K562 (cell line): ENCODE measurements around the gene HDAC3. TPM values are rescaled to one million over a fixed set of nuclear protein-coding genes. Genes with fewer than 3 reads are reported as not detected.

Experiments
- BRF2 ChIP-seq: IDR thresholded peaks from 3 replicates; pipeline ENCODE4 v1.6.1; 2011; ENCODE audit warnings: borderline replicate concordance, mild to moderate bottlenecking; ENCODE audit not compliant: insufficient read length, insufficient read depth
- CEBPZ ChIP-seq: fragments of 150-350 bp; IDR thresholded peaks from 2 replicates; pipeline ENCODE4 v1.6.1; 2014; ENCODE audit warnings: low read depth, mild to moderate bottlenecking, low read length, borderline replicate concordance
- CHAMP1 ChIP-seq: fragments of 450-650 bp; IDR thresholded peaks from 2 replicates; pipeline ENCODE4 v1.6.1; 2016; ENCODE audit warnings: mild to moderate bottlenecking
- GTF2F1 ChIP-seq: IDR thresholded peaks from 2 replicates; pipeline ENCODE4 v1.6.1; 2011; ENCODE audit warnings: low read depth, low read length, improper control_type of control experiment
- HMGXB4 ChIP-seq: sonication (generic); formaldehyde crosslinking; IDR thresholded peaks from 2 replicates; pipeline ENCODE4 v1.8.1; 2023; ENCODE audit warnings: mild to moderate bottlenecking, missing genetic modification reagents
- JUND ChIP-seq, 2 experiments: IDR thresholded peaks; 2 replicates in 1 of 2; 3 replicates in 1 of 2; pipeline ENCODE4 v1.6.1; 2011; ENCODE audit warnings: borderline replicate concordance in 2 of 2, low read depth in 2 of 2, low read length in 2 of 2, improper control_type of control experiment in 1 of 2, missing biosample characterization in 1 of 2, missing genetic modification characterization in 1 of 2, missing genetic modification reagents in 1 of 2
- NRF1 ChIP-seq, 2 experiments: fragments of 450-650 bp; IDR thresholded peaks in 1 of 2; conservative IDR thresholded peaks in 1 of 2; 2 replicates each; pipeline ENCODE4 v1.6.1; 2014; ENCODE audit warnings: mild to moderate bottlenecking in 2 of 2
- SNRNP70 ChIP-seq: fragments of 200-400 bp; formaldehyde crosslinking; optimal IDR thresholded peaks from 2 replicates; pipeline ENCODE3; 2017; ENCODE audit warnings: low read depth, low read length
- TAF15 ChIP-seq: fragments of 200-400 bp; formaldehyde crosslinking; IDR thresholded peaks from 2 replicates; pipeline ENCODE4 v1.6.1; 2017; ENCODE audit warnings: mild to moderate bottlenecking, low read depth, low read length, moderate library complexity
- XRCC3 ChIP-seq: fragments of 450-650 bp; IDR thresholded peaks from 2 replicates; pipeline ENCODE4 v1.6.1; 2017; ENCODE audit warnings: mild to moderate bottlenecking, moderate library complexity
- XRCC5 ChIP-seq: fragments of 200-400 bp; formaldehyde crosslinking; IDR thresholded peaks from 2 replicates; pipeline ENCODE4 v1.6.1; 2017; ENCODE audit warnings: low read depth, mild to moderate bottlenecking, low read length
- ZNF263 ChIP-seq: sonication (generic); formaldehyde crosslinking; IDR thresholded peaks from 2 replicates; pipeline ENCODE4 v1.8.0; 2022; ENCODE audit warnings: mild to moderate bottlenecking, missing genetic modification reagents, borderline replicate concordance
- ZNF274 ChIP-seq: IDR thresholded peaks from 2 replicates; pipeline ENCODE4 v1.6.1; 2011; ENCODE audit warnings: low read depth, mild to moderate bottlenecking, low read length, moderate library complexity, borderline replicate concordance
- polyA plus RNA-seq, 8 experiments: library from polyadenylated mRNA; depleted of rRNA in 4 of 8; stranded (reverse) in 5 of 8; unstranded in 3 of 8; fragments of >200 nt; fragmentation: Nextera tagmentation in 2 of 8; fragmentation: Illumina TruSeq in 1 of 8; extraction: Ambion mirVana in 2 of 8; extraction: Trizol in 1 of 8; gene quantifications; 2 replicates each; pipeline versions ENCODE4 v1.2.1 to v1.2.3, GENCODE V29; 2011 to 2014; ENCODE audit warnings: inconsistent platforms in 1 of 8, missing spikeins in 1 of 8
- total RNA-seq, 7 experiments: library from RNA; depleted of rRNA in 6 of 7; stranded (reverse); fragments of >200 nt in 6 of 7; fragmentation: Illumina TruSeq in 2 of 7; extraction: Trizol in 2 of 7; gene quantifications; 2 replicates each; pipeline versions ENCODE4 v1.2.1 to v1.2.3, GENCODE V29; 2011 to 2021; ENCODE audit warnings: low replicate concordance in 1 of 7

The HDAC3 gene
- total and polyA plus RNA-seq, 9 of the 15 experiments (the other 6 are each of a cell fraction or from before 2014, with no cell fraction given) = 89.7 to 191 (median 119) TPM

- TF ChIP-seq NRF1 (conservative IDR thresholded peaks at IDR 0.05 in 1 of 2, IDR thresholded peaks at IDR 0.05 in 1 of 2) = peak; percentile 50 to 62; a peak in 2 of 4 replicates
- TF ChIP-seq XRCC5 = no peak
- TF ChIP-seq BRF2 = no peak
- no peak for TF ChIP-seq ZNF263
- no peak for TF ChIP-seq TAF15
- no peak for TF ChIP-seq XRCC3
- TF ChIP-seq CHAMP1 = no peak
- no peak for TF ChIP-seq GTF2F1
- TF ChIP-seq HMGXB4 (CRISPR knock-in tag) = no peak
- no peak for TF ChIP-seq SNRNP70
- no peak for TF ChIP-seq JUND (IDR thresholded peaks at IDR 0.05; ENCODE audit: borderline replicate concordance, low read depth, low read length)
- TF ChIP-seq JUND (tag; IDR thresholded peaks at IDR 0.05; ENCODE audit: borderline replicate concordance, low read depth, low read length) = no peak
- no peak for TF ChIP-seq CEBPZ
- no peak for TF ChIP-seq ZNF274
These were observed 14.4 kb upstream of the HDAC3 start, which contains the start of gene FCHSD1 (continued) for GRCh38 chr5:141650851-141651727.
